ENCODE results near the gene CREB5. TPM values are rescaled to one million over a fixed set of nuclear protein-coding genes. Genes with fewer than 3 reads are reported as not detected.

Gene CREB5
- total and polyA plus RNA-seq, 9 donors = 16.0 to 46.2 (median 28.5) TPM

GRCh38 chr7:28484606-28484935 lies 72.3 kb downstream of the CREB5 start:
- Histone ChIP-seq H3K4me1 (ENCODE audit: control insufficient read depth, insufficient read depth, low read length) (peaks cover 9% of the 10 kb centered on the region), H3K36me3 (ENCODE audit: control insufficient read depth, insufficient read depth, low read length) (no peaks in the 10 kb centered on the region), H3K9me3 (replicated peaks; ENCODE audit: control insufficient read depth, low read depth, low read length) (no peaks in the 10 kb centered on the region), H3K27me3 (ENCODE audit: control insufficient read depth, insufficient read depth, low read length) (no peaks in the 10 kb centered on the region), H3K4me3 (ENCODE audit: low read length) (no peak overlapping the region), H3K27ac (ENCODE audit: low read length) (no peak overlapping the region)
- no peak for DNase-seq
- no CpG with 5 or more reads among the region's 4 CpGs for WGBS (ENCODE audit: insufficient coverage)

GRCh38 chr7:28487487-28487886 lies 75.2 kb downstream of the CREB5 start:
- H3K9me3 ChIP-seq (replicated peaks; ENCODE audit: control insufficient read depth, low read depth, low read length) = no peaks in the 10 kb centered on the region
- H3K27me3 ChIP-seq (ENCODE audit: control insufficient read depth, insufficient read depth, low read length) = no peaks in the 10 kb centered on the region
- H3K4me1 ChIP-seq (ENCODE audit: control insufficient read depth, insufficient read depth, low read length) = peaks cover under 1% of the 10 kb centered on the region
- no peak for DNase-seq
- no peak overlapping the region for H3K4me3 ChIP-seq (ENCODE audit: low read length)
- 89% methylated on average over 3 of the region's 4 CpGs for WGBS (ENCODE audit: insufficient coverage)
- no peaks in the 10 kb centered on the region for H3K36me3 ChIP-seq (ENCODE audit: control insufficient read depth, insufficient read depth, low read length)
- H3K27ac ChIP-seq (ENCODE audit: low read length) = no peak overlapping the region

- Histone ChIP-seq H3K36me3 (ENCODE audit: control insufficient read depth, insufficient read depth, low read length) (no peaks in the 10 kb centered on the region), H3K27me3 (ENCODE audit: control insufficient read depth, insufficient read depth, low read length) (no peaks in the 10 kb centered on the region), H3K9me3 (replicated peaks; ENCODE audit: control insufficient read depth, low read depth, low read length) (no peaks in the 10 kb centered on the region), H3K4me1 (ENCODE audit: control insufficient read depth, insufficient read depth, low read length) (no peaks in the 10 kb centered on the region), H3K27ac (ENCODE audit: low read length) (no peak overlapping the region), H3K4me3 (ENCODE audit: low read length) (no peak overlapping the region)
- 76% methylated on average over 3 of the region's 9 CpGs for WGBS (ENCODE audit: insufficient coverage)
- peak; percentile 73 for DNase-seq
These were observed 75.9 kb downstream of the CREB5 start for GRCh38 chr7:28488061-28488791.

- no peaks in the 10 kb centered on the region for H3K27me3 ChIP-seq (ENCODE audit: control insufficient read depth, insufficient read depth, low read length)
- no peak overlapping the region for H3K4me3 ChIP-seq (ENCODE audit: low read length)
- no peaks in the 10 kb centered on the region for H3K9me3 ChIP-seq (replicated peaks; ENCODE audit: control insufficient read depth, low read depth, low read length)
- H3K4me1 ChIP-seq (ENCODE audit: control insufficient read depth, insufficient read depth, low read length) = no peaks in the 10 kb centered on the region
- no peaks in the 10 kb centered on the region for H3K36me3 ChIP-seq (ENCODE audit: control insufficient read depth, insufficient read depth, low read length)
- 90% methylated on average over 11 of the region's 11 CpGs for WGBS (ENCODE audit: insufficient coverage)
- H3K27ac ChIP-seq (ENCODE audit: low read length) = no peak overlapping the region
- DNase-seq = no peak
These were observed 78.5 kb downstream of the CREB5 start for GRCh38 chr7:28490831-28491230.

- Histone ChIP-seq H3K36me3 (ENCODE audit: control insufficient read depth, insufficient read depth, low read length) (no peaks in the 10 kb centered on the region), H3K9me3 (replicated peaks; ENCODE audit: control insufficient read depth, low read depth, low read length) (no peaks in the 10 kb centered on the region), H3K4me3 (ENCODE audit: low read length) (no peak overlapping the region), H3K4me1 (ENCODE audit: control insufficient read depth, insufficient read depth, low read length) (no peaks in the 10 kb centered on the region), H3K27ac (ENCODE audit: low read length) (no peak overlapping the region), H3K27me3 (ENCODE audit: control insufficient read depth, insufficient read depth, low read length) (no peaks in the 10 kb centered on the region)
- no peak for DNase-seq
These were observed 81.2 kb downstream of the CREB5 start for GRCh38 chr7:28493477-28493876.

- WGBS (ENCODE audit: insufficient coverage) = 20% methylated on average over 1 of the region's 2 CpGs
- DNase-seq = peak; percentile 72
These were observed 84.7 kb downstream of the CREB5 start for GRCh38 chr7:28497009-28497408.

GRCh38 chr7:28498636-28499035 lies 86.3 kb downstream of the CREB5 start:
- no peak for DNase-seq
- Histone ChIP-seq H3K36me3 (ENCODE audit: control insufficient read depth, insufficient read depth, low read length) (peaks cover 2% of the 10 kb centered on the region), H3K27ac (ENCODE audit: low read length) (no peak overlapping the region), H3K27me3 (ENCODE audit: control insufficient read depth, insufficient read depth, low read length) (no peaks in the 10 kb centered on the region), H3K9me3 (replicated peaks; ENCODE audit: control insufficient read depth, low read depth, low read length) (no peaks in the 10 kb centered on the region), H3K4me3 (ENCODE audit: low read length) (no peak overlapping the region), H3K4me1 (ENCODE audit: control insufficient read depth, insufficient read depth, low read length) (no peaks in the 10 kb centered on the region)
- WGBS (ENCODE audit: insufficient coverage) = no CpG with 5 or more reads among the region's 4 CpGs

More at GRCh38 chr7:28497009-28497408, 84.7 kb downstream of the CREB5 start:
- H3K4me3 ChIP-seq (ENCODE audit: low read length) = no peak overlapping the region
- H3K4me1 ChIP-seq (ENCODE audit: control insufficient read depth, insufficient read depth, low read length) = no peaks in the 10 kb centered on the region
- H3K36me3 ChIP-seq (ENCODE audit: control insufficient read depth, insufficient read depth, low read length) = peaks cover 2% of the 10 kb centered on the region
- H3K27ac ChIP-seq (ENCODE audit: low read length) = no peak overlapping the region
- no peaks in the 10 kb centered on the region for H3K27me3 ChIP-seq (ENCODE audit: control insufficient read depth, insufficient read depth, low read length)
- H3K9me3 ChIP-seq (replicated peaks; ENCODE audit: control insufficient read depth, low read depth, low read length) = no peaks in the 10 kb centered on the region

- no peaks in the 10 kb centered on the region for H3K27me3 ChIP-seq (ENCODE audit: control insufficient read depth, insufficient read depth, low read length)
- no peak overlapping the region for H3K27ac ChIP-seq (ENCODE audit: low read length)
- H3K4me1 ChIP-seq (ENCODE audit: control insufficient read depth, insufficient read depth, low read length) = no peaks in the 10 kb centered on the region
- H3K36me3 ChIP-seq (ENCODE audit: control insufficient read depth, insufficient read depth, low read length) = peaks cover 2% of the 10 kb centered on the region
- no peak overlapping the region for H3K4me3 ChIP-seq (ENCODE audit: low read length)
- DNase-seq = no peak
- no CpG with 5 or more reads among the region's 5 CpGs for WGBS (ENCODE audit: insufficient coverage)
- H3K9me3 ChIP-seq (replicated peaks; ENCODE audit: control insufficient read depth, low read depth, low read length) = no peaks in the 10 kb centered on the region
These were observed 87.8 kb downstream of the CREB5 start for GRCh38 chr7:28500138-28500537.

GRCh38 chr7:28502408-28502807 lies 90.1 kb downstream of the CREB5 start:
- no peak for DNase-seq
- Histone ChIP-seq H3K27ac (ENCODE audit: low read length) (no peak overlapping the region), H3K27me3 (ENCODE audit: control insufficient read depth, insufficient read depth, low read length) (no peaks in the 10 kb centered on the region), H3K4me1 (ENCODE audit: control insufficient read depth, insufficient read depth, low read length) (no peaks in the 10 kb centered on the region), H3K9me3 (replicated peaks; ENCODE audit: control insufficient read depth, low read depth, low read length) (no peaks in the 10 kb centered on the region), H3K36me3 (ENCODE audit: control insufficient read depth, insufficient read depth, low read length) (peaks cover 2% of the 10 kb centered on the region), H3K4me3 (ENCODE audit: low read length) (no peak overlapping the region)
- WGBS (ENCODE audit: insufficient coverage) = no CpG with 5 or more reads among the region's 1 CpG

- H3K27ac ChIP-seq (ENCODE audit: low read length) = no peak overlapping the region
- no peak for DNase-seq
- no peak overlapping the region for H3K4me3 ChIP-seq (ENCODE audit: low read length)
- no peaks in the 10 kb centered on the region for H3K4me1 ChIP-seq (ENCODE audit: control insufficient read depth, insufficient read depth, low read length)
- 100% methylated on average over 1 of the region's 3 CpGs for WGBS (ENCODE audit: insufficient coverage)
- no peaks in the 10 kb centered on the region for H3K9me3 ChIP-seq (replicated peaks; ENCODE audit: control insufficient read depth, low read depth, low read length)
- H3K27me3 ChIP-seq (ENCODE audit: control insufficient read depth, insufficient read depth, low read length) = no peaks in the 10 kb centered on the region
- peaks cover 4% of the 10 kb centered on the region for H3K36me3 ChIP-seq (ENCODE audit: control insufficient read depth, insufficient read depth, low read length)
These were observed 91.1 kb downstream of the CREB5 start for GRCh38 chr7:28503396-28503795.

- DNase-seq = no peak
- H3K27ac ChIP-seq (ENCODE audit: low read length) = no peak overlapping the region
- no peak overlapping the region for H3K4me3 ChIP-seq (ENCODE audit: low read length)
- WGBS (ENCODE audit: insufficient coverage) = 91% methylated on average over 5 of the region's 6 CpGs
- peaks cover 4% of the 10 kb centered on the region for H3K36me3 ChIP-seq (ENCODE audit: control insufficient read depth, insufficient read depth, low read length)
- peaks cover 4% of the 10 kb centered on the region for H3K4me1 ChIP-seq (ENCODE audit: control insufficient read depth, insufficient read depth, low read length)
- H3K27me3 ChIP-seq (ENCODE audit: control insufficient read depth, insufficient read depth, low read length) = no peaks in the 10 kb centered on the region
- no peaks in the 10 kb centered on the region for H3K9me3 ChIP-seq (replicated peaks; ENCODE audit: control insufficient read depth, low read depth, low read length)
These were observed 92.7 kb downstream of the CREB5 start for GRCh38 chr7:28505014-28505413.

Measured in muscle of leg (tissue), 11 donors.